HepG2 (cell line): ENCODE results near the gene DIMT1. TPM values are rescaled to one million over a fixed set of nuclear protein-coding genes. Genes with fewer than 3 reads are reported as not detected.

Experiments
- ATF7 ChIP-seq, 2 experiments: fragments of 450-650 bp in 1 of 2; sonication (generic) in 1 of 2; formaldehyde crosslinking in 1 of 2; IDR thresholded peaks; 2 replicates each; pipeline versions ENCODE4 v1.4.0 to v1.6.1; 2016 to 2020; ENCODE audit warnings: antibody characterized with exemption in 1 of 2, mild to moderate bottlenecking in 1 of 2, missing genetic modification reagents in 1 of 2
- CCAR2 ChIP-seq: fragments of 200-400 bp; formaldehyde crosslinking; optimal IDR thresholded peaks from 2 replicates; pipeline ENCODE3; 2018; ENCODE audit warnings: low read depth, mild to moderate bottlenecking, low read length, moderate library complexity
- EED ChIP-seq: sonication (generic); formaldehyde crosslinking; IDR thresholded peaks from 2 replicates; pipeline ENCODE4 v1.5.0; 2020; ENCODE audit warnings: mild to moderate bottlenecking, missing genetic modification reagents
- ETS1 ChIP-seq: sonication (generic); formaldehyde crosslinking; IDR thresholded peaks from 2 replicates; pipeline ENCODE4 v1.4.0; 2020; ENCODE audit warnings: missing genetic modification reagents
- IKZF1 ChIP-seq: fragments of 450-650 bp; IDR thresholded peaks from 2 replicates; pipeline ENCODE4 v1.7.1; 2016
- LRRFIP1 ChIP-seq: sonication (generic); formaldehyde crosslinking; conservative IDR thresholded peaks from 2 replicates; pipeline ENCODE4 v1.4.0; 2020; ENCODE audit warnings: missing genetic modification reagents
- NR2F2 ChIP-seq: IDR thresholded peaks from 2 replicates; pipeline ENCODE4 v1.6.1; 2012; ENCODE audit warnings: low read depth, inconsistent platforms, borderline replicate concordance
- PLRG1 ChIP-seq: fragments of 450-650 bp; conservative IDR thresholded peaks from 2 replicates; pipeline ENCODE4 v1.6.1; 2016
- SKIL ChIP-seq: sonication (generic); formaldehyde crosslinking; IDR thresholded peaks from 2 replicates; pipeline ENCODE4 v1.8.0; 2022; ENCODE audit warnings: missing genetic modification reagents, mild to moderate bottlenecking, moderate library complexity, borderline replicate concordance
- SRF ChIP-seq: IDR thresholded peaks from 2 replicates; pipeline ENCODE4 v1.6.1; 2011; ENCODE audit warnings: mild to moderate bottlenecking, low read depth, low read length, moderate library complexity
- WIZ ChIP-seq: sonication (generic); formaldehyde crosslinking; IDR thresholded peaks from 2 replicates; pipeline ENCODE4 v1.5.1; 2020; ENCODE audit warnings: mild to moderate bottlenecking, missing genetic modification reagents
- XRCC5 ChIP-seq: fragments of 200-400 bp; formaldehyde crosslinking; optimal IDR thresholded peaks from 2 replicates; pipeline ENCODE3; 2017; ENCODE audit warnings: mild to moderate bottlenecking, low read length
- ZBTB2 ChIP-seq: sonication (generic); formaldehyde crosslinking; IDR thresholded peaks from 2 replicates; pipeline ENCODE4 v1.8.0; 2022; ENCODE audit warnings: low read depth, missing genetic modification reagents
- ZEB1 ChIP-seq: IDR thresholded peaks from 2 replicates; pipeline ENCODE4 v1.6.1; 2012; ENCODE audit warnings: mild to moderate bottlenecking, low read depth, inconsistent platforms; ENCODE audit not compliant: insufficient replicate concordance
- ZIK1 ChIP-seq: sonication (generic); formaldehyde crosslinking; IDR thresholded peaks from 2 replicates; pipeline ENCODE4 v1.5.0; 2020; ENCODE audit warnings: mild to moderate bottlenecking, low read depth, missing genetic modification reagents, borderline replicate concordance
- ZNF10 ChIP-seq: sonication (generic); formaldehyde crosslinking; IDR thresholded peaks from 2 replicates; pipeline ENCODE4 v1.4.0; 2020; ENCODE audit warnings: mild to moderate bottlenecking, low read depth, missing genetic modification reagents, borderline replicate concordance
- ZNF451 ChIP-seq: sonication (generic); formaldehyde crosslinking; IDR thresholded peaks from 2 replicates; pipeline ENCODE4 v1.5.0; 2020; ENCODE audit warnings: mild to moderate bottlenecking, missing genetic modification reagents
- ZNF557 ChIP-seq: sonication (generic); formaldehyde crosslinking; IDR thresholded peaks from 2 replicates; pipeline ENCODE4 v1.4.0; 2020; ENCODE audit warnings: missing genetic modification reagents
- ZNF564 ChIP-seq: sonication (generic); formaldehyde crosslinking; IDR thresholded peaks from 2 replicates; pipeline ENCODE4 v1.8.1; 2023; ENCODE audit warnings: mild to moderate bottlenecking, missing genetic modification reagents
- ZNF749 ChIP-seq: sonication (generic); formaldehyde crosslinking; IDR thresholded peaks from 2 replicates; pipeline ENCODE4 v1.8.0; 2022; ENCODE audit warnings: mild to moderate bottlenecking, missing genetic modification reagents, moderate library complexity, borderline replicate concordance
- ZNF768 ChIP-seq: sonication (generic); formaldehyde crosslinking; IDR thresholded peaks from 2 replicates; pipeline ENCODE4 v1.4.0; 2020; ENCODE audit warnings: missing genetic modification reagents
- polyA plus RNA-seq, 8 experiments: library from polyadenylated mRNA; depleted of rRNA in 3 of 8; stranded (reverse) in 7 of 8; unstranded in 1 of 8; fragments of >200 nt; fragmentation: Illumina TruSeq in 4 of 8; extraction: Trizol in 4 of 8; gene quantifications; 2 replicates each; pipeline versions ENCODE4 v1.2.1 to v1.2.3, GENCODE V29; 2011 to 2016; ENCODE audit warnings: low read depth in 4 of 8, missing spikeins in 1 of 8, mixed read lengths in 1 of 8; ENCODE audit not compliant: insufficient read depth in 1 of 8
- total RNA-seq, 5 experiments: library from RNA; depleted of rRNA; stranded (reverse); fragments of >200 nt; fragmentation: Illumina TruSeq; extraction: Trizol; gene quantifications; 2 replicates each; pipeline ENCODE4 v1.2.3, GENCODE V29; 2016; ENCODE audit warnings: low read depth in 1 of 5
- TF ChIP-seq, protein P1 (sequence below): IDR thresholded peaks from 2 replicates; pipeline ENCODE4 v1.6.1; 2018; ENCODE audit warnings: missing genetic modification reagents, mild to moderate bottlenecking, missing compliant biosample characterization

DIMT1 gene
- total and polyA plus RNA-seq, 2 of the 13 experiments (the other 11 are each of a cell fraction or from before 2014, with no cell fraction given): 16.1 to 35.2 TPM

GRCh38 chr5:62412549-62413329 is 9.0 kb upstream of the DIMT1 start, which contains the start of gene IPO11 (continued):
- TF ChIP-seq ETS1 (CRISPR knock-in tag) (no peak), XRCC5 (no peak), EED (CRISPR knock-in tag) (no peak), ZNF749 (CRISPR knock-in tag) (peak; percentile 55; the same call in 1 of the 2 replicates), ZNF557 (no peak), PLRG1 (no peak), ZNF451 (CRISPR knock-in tag) (peak; percentile 77; the same call in 1 of the 2 replicates), SKIL (CRISPR knock-in tag) (no peak), ZNF564 (CRISPR knock-in tag) (no peak), ZIK1 (no peak), ZEB1 (no peak), ZNF768 (CRISPR knock-in tag) (peak; percentile 50; the same call in 1 of the 2 replicates), ZBTB2 (CRISPR knock-in tag) (no peak), NR2F2 (no peak), WIZ (CRISPR knock-in tag) (no peak), ATF7 (IDR thresholded peaks at IDR 0.05) (no peak), ATF7 (CRISPR knock-in tag; IDR thresholded peaks at IDR 0.05) (no peak), CCAR2 (no peak), SRF (peak; percentile 88), ZNF10 (CRISPR knock-in tag) (no peak), IKZF1 (no peak), LRRFIP1 (no peak)
- TF ChIP-seq, protein P1, sequence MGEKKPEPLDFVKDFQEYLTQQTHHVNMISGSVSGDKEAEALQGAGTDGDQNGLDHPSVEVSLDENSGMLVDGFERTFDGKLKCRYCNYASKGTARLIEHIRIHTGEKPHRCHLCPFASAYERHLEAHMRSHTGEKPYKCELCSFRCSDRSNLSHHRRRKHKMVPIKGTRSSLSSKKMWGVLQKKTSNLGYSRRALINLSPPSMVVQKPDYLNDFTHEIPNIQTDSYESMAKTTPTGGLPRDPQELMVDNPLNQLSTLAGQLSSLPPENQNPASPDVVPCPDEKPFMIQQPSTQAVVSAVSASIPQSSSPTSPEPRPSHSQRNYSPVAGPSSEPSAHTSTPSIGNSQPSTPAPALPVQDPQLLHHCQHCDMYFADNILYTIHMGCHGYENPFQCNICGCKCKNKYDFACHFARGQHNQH (CRISPR knock-in tag): peak; percentile 88
